SU-DHL-6 (cell line): ENCODE results near the gene STARD7.

ENCODE experiments used
- H2AFZ ChIP-seq: fragments of 200-600 bp; sonication (generic); 2 replicates; pipeline ENCODE4 v1.6.1; 2014; ENCODE audit warnings: low read depth, mild to moderate bottlenecking, moderate library complexity, mixed read lengths, antibody characterized with exemption, low read length; ENCODE audit not compliant: severe bottlenecking
- H3F3A ChIP-seq: fragments of 200-600 bp; shearing (Covaris generic); 2 replicates; pipeline ENCODE4 v1.6.0; 2016; ENCODE audit warnings: antibody characterized with exemption, mild to moderate bottlenecking; ENCODE audit not compliant: insufficient read depth
- H3K27ac ChIP-seq: fragments of 200-600 bp; sonication (generic); 2 replicates; pipeline ENCODE4 v1.5.1; 2016; ENCODE audit warnings: low read depth, mild to moderate bottlenecking, low read length, moderate library complexity, mixed read lengths
- H3K27me3 ChIP-seq: fragments of 200-600 bp; sonication (generic), shearing (Covaris generic); 2 replicates; pipeline ENCODE4 v1.6.0; 2014; ENCODE audit warnings: mild to moderate bottlenecking, low read length
- H3K36me3 ChIP-seq: fragments of 200-600 bp; sonication (generic); 2 replicates; pipeline ENCODE4 v1.6.1; 2014; ENCODE audit warnings: mild to moderate bottlenecking, low read length, mixed read lengths
- H3K4me2 ChIP-seq: fragments of 300-600, 200-600 bp; shearing (Covaris generic), sonication (generic); 2 replicates; pipeline ENCODE4 v1.6.0; 2014; ENCODE audit warnings: low read length, low read depth, mild to moderate bottlenecking; ENCODE audit not compliant: poor library complexity, severe bottlenecking
- H3K4me3 ChIP-seq: fragments of 200-600 bp; sonication (generic); 2 replicates; pipeline ENCODE4 v1.5.1; 2014; ENCODE audit warnings: antibody characterized with exemption, low read length, mild to moderate bottlenecking, mixed read lengths; ENCODE audit not compliant: insufficient read depth, poor library complexity, severe bottlenecking
- H3K79me2 ChIP-seq: fragments of 200-600 bp; sonication (generic); 2 replicates; pipeline ENCODE4 v1.6.1; 2014; ENCODE audit warnings: mild to moderate bottlenecking, low read length, moderate library complexity; ENCODE audit not compliant: insufficient read depth
- H3K9ac ChIP-seq: fragments of 200-600 bp; sonication (generic); 2 replicates; pipeline ENCODE4 v1.7.0; 2014; ENCODE audit warnings: mild to moderate bottlenecking, low read length
- H3K9me2 ChIP-seq: fragments of 200-600 bp; sonication (generic); replicated peaks from 2 replicates; pipeline ENCODE4 v1.6.1; 2014; ENCODE audit warnings: low read length; ENCODE audit not compliant: insufficient read depth
- H3K9me3 ChIP-seq: fragments of 200-600 bp; sonication (generic); 2 replicates; pipeline ENCODE4 v1.6.1; 2014; ENCODE audit warnings: low read length, mixed read lengths; ENCODE audit not compliant: insufficient read depth
- H4K20me1 ChIP-seq: fragments of 200-600 bp; sonication (generic); 2 replicates; pipeline ENCODE4 v1.6.1; 2014; ENCODE audit warnings: low read depth, mild to moderate bottlenecking, antibody characterized with exemption, low read length, moderate library complexity, mixed read lengths
- EZH2phosphoT487 ChIP-seq: fragments of 200-600 bp; sonication (generic), shearing (Covaris generic); conservative IDR thresholded peaks from 2 replicates; pipeline ENCODE4 v1.6.1; 2018; ENCODE audit warnings: mild to moderate bottlenecking, antibody characterized with exemption, low read length, moderate library complexity, mixed read lengths
- TF ChIP-seq, protein P1 (sequence below): fragments of 200-600 bp; sonication (generic); IDR thresholded peaks from one replicate; pipeline ENCODE4 v1.5.1; 2017; ENCODE audit warnings: antibody characterized with exemption, mild to moderate bottlenecking, low read length, moderate library complexity; ENCODE audit not compliant: insufficient read depth, poor library complexity, severe bottlenecking

Gene STARD7

DNA sequence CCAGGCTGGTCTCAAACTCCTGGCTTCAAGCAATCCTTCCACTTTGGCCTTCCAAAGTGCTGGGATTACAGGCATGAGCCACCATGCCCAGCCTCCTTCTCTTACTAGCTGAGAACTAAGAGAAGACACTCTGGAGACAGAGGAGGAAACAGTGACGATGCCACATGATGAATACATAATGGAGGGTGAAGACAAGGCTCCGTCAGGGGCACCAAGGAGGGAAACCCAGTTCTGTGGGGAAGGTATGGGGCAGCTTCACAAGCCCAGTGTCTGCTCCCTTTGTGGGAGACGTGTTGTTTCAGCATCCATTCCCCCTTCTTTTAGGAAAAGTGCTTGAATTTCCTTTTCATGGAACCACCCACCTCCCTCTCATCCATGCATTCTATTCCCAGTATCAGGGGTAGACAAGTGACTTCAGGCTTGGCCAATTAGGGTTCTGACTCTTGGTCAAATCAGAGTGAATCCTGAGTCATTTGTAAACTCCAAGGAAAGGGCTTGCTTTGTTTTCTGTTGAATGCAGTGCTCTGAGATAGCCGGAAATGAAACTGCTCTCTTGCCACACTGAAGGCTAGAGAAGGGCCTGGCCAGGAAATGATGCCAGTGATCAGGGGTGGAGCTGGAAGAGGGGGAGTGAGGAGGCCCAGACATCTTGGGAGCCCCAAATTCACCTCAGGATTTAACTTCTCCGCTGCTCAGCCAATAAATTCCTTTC lies 33.4 kb upstream of the STARD7 start:
- H3K79me2 ChIP-seq: no peaks in the 10 kb centered on the region
- H3K27me3 ChIP-seq: no peaks in the 10 kb centered on the region
- peak overlapping the region; percentile 34 for H2AFZ ChIP-seq
- peak overlapping the region; percentile 48 for H3K4me2 ChIP-seq
- H3K9me3 ChIP-seq: no peaks in the 10 kb centered on the region
- peak overlapping the region; percentile 52 for H3K27ac ChIP-seq
- no peaks in the 10 kb centered on the region for H3K9me2 ChIP-seq
- TF ChIP-seq EZH2phosphoT487: no peak
- TF ChIP-seq, protein P1, sequence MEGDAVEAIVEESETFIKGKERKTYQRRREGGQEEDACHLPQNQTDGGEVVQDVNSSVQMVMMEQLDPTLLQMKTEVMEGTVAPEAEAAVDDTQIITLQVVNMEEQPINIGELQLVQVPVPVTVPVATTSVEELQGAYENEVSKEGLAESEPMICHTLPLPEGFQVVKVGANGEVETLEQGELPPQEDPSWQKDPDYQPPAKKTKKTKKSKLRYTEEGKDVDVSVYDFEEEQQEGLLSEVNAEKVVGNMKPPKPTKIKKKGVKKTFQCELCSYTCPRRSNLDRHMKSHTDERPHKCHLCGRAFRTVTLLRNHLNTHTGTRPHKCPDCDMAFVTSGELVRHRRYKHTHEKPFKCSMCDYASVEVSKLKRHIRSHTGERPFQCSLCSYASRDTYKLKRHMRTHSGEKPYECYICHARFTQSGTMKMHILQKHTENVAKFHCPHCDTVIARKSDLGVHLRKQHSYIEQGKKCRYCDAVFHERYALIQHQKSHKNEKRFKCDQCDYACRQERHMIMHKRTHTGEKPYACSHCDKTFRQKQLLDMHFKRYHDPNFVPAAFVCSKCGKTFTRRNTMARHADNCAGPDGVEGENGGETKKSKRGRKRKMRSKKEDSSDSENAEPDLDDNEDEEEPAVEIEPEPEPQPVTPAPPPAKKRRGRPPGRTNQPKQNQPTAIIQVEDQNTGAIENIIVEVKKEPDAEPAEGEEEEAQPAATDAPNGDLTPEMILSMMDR: no peak
- no peaks in the 10 kb centered on the region for H4K20me1 ChIP-seq
- no peak overlapping the region for H3K4me3 ChIP-seq
- H3K36me3 ChIP-seq: no peaks in the 10 kb centered on the region
- no peaks in the 10 kb centered on the region for H3F3A ChIP-seq
- peak overlapping the region; percentile 35; the same call in 1 of the 2 replicates for H3K9ac ChIP-seq

DNA sequence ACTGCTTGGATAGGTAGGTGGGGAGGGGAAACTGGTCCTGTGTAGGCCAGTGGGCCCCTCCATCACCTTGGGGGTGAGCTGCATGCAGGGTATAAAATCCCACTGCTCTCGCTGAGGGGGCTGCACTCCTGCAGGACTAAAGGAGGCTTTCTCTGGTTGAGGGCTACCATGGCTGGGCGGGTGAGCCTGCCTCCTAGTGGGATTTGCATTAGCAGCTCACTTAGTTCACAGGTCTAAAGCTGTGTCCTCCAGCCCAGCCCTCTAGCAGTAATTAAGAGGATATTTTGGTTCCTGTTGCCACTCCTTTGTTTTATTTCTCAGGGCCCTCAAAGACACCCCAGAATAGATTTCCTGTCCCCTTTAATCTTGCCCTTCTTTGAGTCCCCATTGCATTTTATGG lies 32.6 kb upstream of the STARD7 start:
- Histone ChIP-seq H3K36me3 (no peaks in the 10 kb centered on the region), H4K20me1 (no peaks in the 10 kb centered on the region), H3K9me2 (no peaks in the 10 kb centered on the region), H3K9ac (0 out of 2 replicates have a peak overlapping the region, but pooled peaks have one; percentile 35), H3K4me2 (peak overlapping the region; percentile 48), H2AFZ (no peak overlapping the region), H3K27ac (peak overlapping the region; percentile 52), H3F3A (no peaks in the 10 kb centered on the region), H3K4me3 (no peak overlapping the region), H3K9me3 (no peaks in the 10 kb centered on the region), H3K79me2 (no peaks in the 10 kb centered on the region), H3K27me3 (no peaks in the 10 kb centered on the region)
- TF ChIP-seq EZH2phosphoT487: no peak
- TF ChIP-seq, protein P1: no peak

DNA sequence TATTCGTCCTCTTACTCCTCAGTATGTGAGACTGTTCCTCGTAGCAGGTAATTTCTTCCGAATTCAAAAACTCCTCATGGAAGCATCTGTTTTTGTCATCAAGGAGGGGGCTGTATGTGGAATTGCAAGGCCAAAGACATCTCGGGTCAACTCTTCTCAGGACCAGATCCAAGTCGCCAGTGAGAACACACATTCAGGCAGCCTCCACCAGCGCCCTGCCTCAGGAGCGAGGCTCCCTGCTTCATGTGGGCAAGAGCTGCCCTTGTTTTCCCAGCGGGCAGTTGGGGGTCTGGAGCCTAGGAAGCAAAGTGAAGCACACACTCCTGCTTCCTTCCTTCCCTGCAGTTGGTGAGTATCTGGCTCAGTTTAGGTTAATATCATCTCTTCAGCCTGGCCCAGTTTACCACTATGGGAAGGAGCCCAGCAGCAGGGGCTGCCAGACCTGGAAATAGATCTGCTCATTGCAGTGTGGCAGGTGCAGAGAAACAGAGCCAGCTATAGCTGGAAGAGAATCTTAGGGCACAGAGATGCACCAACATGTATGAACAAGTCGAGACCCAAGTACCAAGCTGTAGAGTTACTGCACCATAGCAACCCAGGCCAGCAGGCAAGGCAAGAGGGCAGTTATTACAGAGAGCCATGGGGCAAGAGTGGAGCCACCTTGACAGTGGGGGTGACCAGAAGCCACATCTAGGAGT lies 31.9 kb upstream of the STARD7 start:
- Histone ChIP-seq H2AFZ (no peak overlapping the region), H3F3A (no peaks in the 10 kb centered on the region), H3K9me3 (no peaks in the 10 kb centered on the region), H3K9ac (no peak overlapping the region), H3K27me3 (no peaks in the 10 kb centered on the region), H3K79me2 (no peaks in the 10 kb centered on the region), H3K4me2 (no peak overlapping the region), H3K9me2 (no peaks in the 10 kb centered on the region), H3K4me3 (no peak overlapping the region), H4K20me1 (no peaks in the 10 kb centered on the region), H3K27ac (no peak overlapping the region), H3K36me3 (no peaks in the 10 kb centered on the region)
- TF ChIP-seq EZH2phosphoT487: no peak
